K562 (cell line): ENCODE data around the gene DLGAP3. TPM values are rescaled to one million over a fixed set of nuclear protein-coding genes. Genes with fewer than 3 reads are reported as not detected.

ENCODE experiments used
- ATAC-seq: fragments of 200-7000 bp; cut with Tn5 transposase; 3 replicates; pipeline ENCODE4 v1.9.1; 2020; ENCODE audit warnings: moderate library complexity
- BruUV-seq: library from RNA; stranded (reverse); fragments of 400-500 nt; replicated peaks from 2 replicates; lab custom pipeline; 2021; lab: Mats Ljungman, UMichigan
- CTCF ChIA-PET: fragments of 300-600 bp; formaldehyde crosslinking; extraction: SDS; loops from one replicate; lab custom pipeline; 2021; ENCODE audit warnings: low intra/inter-chr PET ratio; lab: Yijun Ruan, JAX
- POLR2A ChIA-PET: fragments of 300-600, 350-650 bp; sonication (Branson Sonifier 250); formaldehyde crosslinking; extraction: SDS; loops from one replicate; lab custom pipeline; 2021; ENCODE audit warnings: antibody characterized with exemption, inconsistent platforms; lab: Yijun Ruan, JAX
- DNase-seq, 4 experiments: peaks; one replicate each; pipeline versions ENCODE4 v3.0.0 to v3.0.0-alpha.2; 2011 to 2018; ENCODE audit warnings: low spot score in 3 of 4, mixed read lengths in 3 of 4; ENCODE audit errors: extremely low read depth in 1 of 4
- FAIRE-seq: peaks from 2 replicates; lab custom pipeline; 2011; peaks lifted over from hg19 to GRCh38; lab: Jason Lieb, UNC
- H2AFZ ChIP-seq: 2 replicates; pipeline ENCODE4 v1.6.0; 2011; ENCODE audit warnings: low read depth, low read length, control low read depth, inconsistent platforms
- H3K27ac ChIP-seq: fragments of 200-600 bp; 3 replicates; pipeline ENCODE4 v1.8.0; 2011; ENCODE audit warnings: low read depth, mild to moderate bottlenecking, control low read depth, inconsistent platforms, low read length, moderate library complexity, mixed read lengths; ENCODE audit errors: extremely low read depth
- H3K27me3 ChIP-seq, 2 experiments: fragments of 300-600 bp in 1 of 2; 2 replicates in 1 of 2; 3 replicates in 1 of 2; pipeline versions ENCODE4 v1.6.0 to v1.8.0; 2011; ENCODE audit warnings: inconsistent platforms in 2 of 2, low read length in 2 of 2, mild to moderate bottlenecking in 1 of 2, mixed read lengths in 1 of 2, moderate library complexity in 1 of 2; ENCODE audit not compliant: control insufficient read depth in 2 of 2, insufficient read depth in 2 of 2
- H3K36me3 ChIP-seq: fragments of 300-600 bp; 3 replicates; pipeline ENCODE4 v1.8.0; 2011; ENCODE audit warnings: mild to moderate bottlenecking, low read length, inconsistent platforms; ENCODE audit not compliant: control insufficient read depth, insufficient read depth
- H3K4me1 ChIP-seq, 2 experiments: fragments of 200-600 bp in 1 of 2; replicated peaks in 1 of 2; 2 replicates in 1 of 2; 3 replicates in 1 of 2; pipeline versions ENCODE4 v1.5.1 to v1.8.0; 2011; ENCODE audit warnings: inconsistent platforms in 2 of 2, low read length in 2 of 2, mild to moderate bottlenecking in 1 of 2, mixed read lengths in 1 of 2, moderate library complexity in 1 of 2; ENCODE audit not compliant: control insufficient read depth in 2 of 2, insufficient read depth in 2 of 2
- H3K4me2 ChIP-seq: 2 replicates; pipeline ENCODE4 v1.6.1; 2011; ENCODE audit warnings: low read length, control low read depth, inconsistent platforms, mixed read lengths; ENCODE audit not compliant: insufficient read depth
- H3K4me3 ChIP-seq: fragments of 200-600 bp; sonication (generic), shearing (Covaris generic); 2 replicates; pipeline ENCODE4 v1.5.1; 2016; ENCODE audit warnings: control low read depth, inconsistent platforms
- H3K79me2 ChIP-seq: fragments of 200-600 bp; 3 replicates; pipeline ENCODE4 v1.8.0; 2011; ENCODE audit warnings: low read length, inconsistent platforms; ENCODE audit not compliant: control insufficient read depth, insufficient read depth
- H3K9ac ChIP-seq, 2 experiments: 2 replicates each; pipeline versions ENCODE4 v1.6.0 to v1.6.1; 2011; ENCODE audit warnings: low read depth in 2 of 2, low read length in 2 of 2, control low read depth in 1 of 2, inconsistent platforms in 1 of 2, mild to moderate bottlenecking in 1 of 2, mixed read lengths in 1 of 2; ENCODE audit not compliant: insufficient read depth in 1 of 2
- H3K9me1 ChIP-seq: one replicate; pipeline ENCODE4 v1.6.0; 2011; ENCODE audit warnings: inconsistent platforms, mild to moderate bottlenecking, low read length, moderate library complexity; ENCODE audit not compliant: control insufficient read depth, insufficient read depth
- H3K9me3 ChIP-seq: replicated peaks from 2 replicates; pipeline ENCODE4 v1.5.1; 2011; ENCODE audit warnings: low read depth, low read length, inconsistent platforms; ENCODE audit not compliant: control insufficient read depth, insufficient read depth
- H4K20me1 ChIP-seq: replicated peaks from 2 replicates; pipeline ENCODE4 v1.6.1; 2011; ENCODE audit warnings: low read length, inconsistent platforms, mixed read lengths; ENCODE audit not compliant: control insufficient read depth, insufficient read depth
- ETS2 ChIP-seq: IDR thresholded peaks from 2 replicates; pipeline ENCODE4 v1.6.1; 2016; ENCODE audit warnings: borderline replicate concordance, missing genetic modification characterization, mild to moderate bottlenecking, moderate library complexity, missing compliant biosample characterization; ENCODE audit not compliant: poor library complexity, severe bottlenecking
- HOXB6 ChIP-seq: fragments of 250-450 bp; sonication (Bioruptor Pico); IDR thresholded peaks from 2 replicates; pipeline ENCODE4 v1.5.1; 2022; ENCODE audit warnings: mild to moderate bottlenecking, borderline replicate concordance
- ILK ChIP-seq: fragments of 450-650 bp; IDR thresholded peaks from 2 replicates; pipeline ENCODE4 v1.6.1; 2016; ENCODE audit warnings: missing genetic modification characterization, low read depth, mild to moderate bottlenecking, missing compliant biosample characterization, moderate library complexity, borderline replicate concordance
- NCOR1 ChIP-seq: fragments of 450-650 bp; IDR thresholded peaks from 2 replicates; pipeline ENCODE4 v1.6.1; 2016; ENCODE audit warnings: mild to moderate bottlenecking, moderate library complexity
- POLR2AphosphoS2 ChIP-seq: IDR thresholded peaks from 2 replicates; pipeline ENCODE4 v1.6.1; 2012; ENCODE audit warnings: low read length, improper control_type of control experiment
- RNF2 ChIP-seq: sonication (generic); IDR thresholded peaks from 2 replicates; pipeline ENCODE4 v1.6.1; 2016
- SMARCA4 ChIP-seq: fragments of 450-650 bp; IDR thresholded peaks from 2 replicates; pipeline ENCODE4 v1.6.1; 2016
- XRCC3 ChIP-seq: fragments of 450-650 bp; IDR thresholded peaks from 2 replicates; pipeline ENCODE4 v1.6.1; 2017; ENCODE audit warnings: mild to moderate bottlenecking, moderate library complexity
- ZNF224 ChIP-seq: sonication (generic); formaldehyde crosslinking; IDR thresholded peaks from 2 replicates; pipeline ENCODE4 v1.8.0; 2022; ENCODE audit warnings: mild to moderate bottlenecking, missing genetic modification reagents
- WGBS: fragments of 100-300 bp; shearing (Covaris generic); methylation state at CpG from one replicate; pipeline ENCODE4 v1.1.6; 2016; ENCODE audit warnings: low coverage, mixed read lengths; ENCODE audit not compliant: insufficient coverage; ENCODE audit errors: missing lambda C conversion rate; 5-methylcytosine and 5-hydroxymethylcytosine counted together
- in situ Hi-C: fragments of 300-500 bp; cut with MboI; formaldehyde crosslinking; loops from 4 replicates; pipeline ENCODE4 v1.15.0; 2018; ENCODE audit warnings: inconsistent platforms, mixed read lengths
- intact Hi-C: fragments of 100-400 bp; cut with micrococcal nuclease; formaldehyde crosslinking; loops from 2 replicates; pipeline ENCODE4 v1.14.2; 2022
- polyA plus RNA-seq, 8 experiments: library from polyadenylated mRNA; depleted of rRNA in 4 of 8; stranded (reverse) in 5 of 8; unstranded in 3 of 8; fragments of >200 nt; fragmentation: Nextera tagmentation in 2 of 8; fragmentation: Illumina TruSeq in 1 of 8; extraction: Ambion mirVana in 2 of 8; extraction: Trizol in 1 of 8; gene quantifications; 2 replicates each; pipeline versions ENCODE4 v1.2.1 to v1.2.3, GENCODE V29; 2011 to 2014; ENCODE audit warnings: inconsistent platforms in 1 of 8, missing spikeins in 1 of 8
- total RNA-seq, 7 experiments: library from RNA; depleted of rRNA in 6 of 7; stranded (reverse); fragments of >200 nt in 6 of 7; fragmentation: Illumina TruSeq in 2 of 7; extraction: Trizol in 2 of 7; gene quantifications; 2 replicates each; pipeline versions ENCODE4 v1.2.1 to v1.2.3, GENCODE V29; 2011 to 2021; ENCODE audit warnings: low replicate concordance in 1 of 7
- TF ChIP-seq, protein P1 (sequence below): fragments of 250-450 bp; sonication (Bioruptor Pico); IDR thresholded peaks from 2 replicates; pipeline ENCODE4 v1.5.0; 2021
- TF ChIP-seq, protein P2 (sequence below): sonication (generic); formaldehyde crosslinking; IDR thresholded peaks from 2 replicates; pipeline ENCODE4 v1.8.0; 2022; ENCODE audit warnings: mild to moderate bottlenecking, missing genetic modification reagents

Gene DLGAP3
- total and polyA plus RNA-seq, 9 of the 15 experiments (the other 6 are each of a cell fraction or from before 2014, with no cell fraction given): 0.01 to 0.16 (median 0.07) TPM; not detected in 6

DNA sequence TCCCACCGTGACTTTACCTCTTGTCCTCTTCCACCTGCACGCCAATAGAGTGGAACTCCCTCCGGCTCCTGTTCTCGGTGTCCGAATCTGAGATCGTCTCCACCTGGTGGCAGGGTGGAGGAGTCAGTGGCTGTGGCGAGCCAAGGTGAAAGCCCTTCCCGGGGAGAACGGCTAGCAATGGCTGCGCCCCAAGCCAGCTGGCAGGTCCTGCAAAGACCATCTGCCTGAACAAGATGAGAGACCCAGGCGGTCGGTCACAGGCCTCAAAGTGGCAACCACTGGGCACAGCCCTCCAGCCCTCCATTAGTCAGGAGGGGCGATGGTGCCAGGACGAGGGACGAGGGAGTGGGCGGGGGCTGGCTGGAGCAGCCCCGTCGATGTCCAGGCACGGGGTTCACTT, 44.5 kb downstream of the DLGAP3 start (continued):
- TF ChIP-seq RNF2 (no peak), ILK (tag) (no peak), SMARCA4 (no peak)
- TF ChIP-seq, protein P1, sequence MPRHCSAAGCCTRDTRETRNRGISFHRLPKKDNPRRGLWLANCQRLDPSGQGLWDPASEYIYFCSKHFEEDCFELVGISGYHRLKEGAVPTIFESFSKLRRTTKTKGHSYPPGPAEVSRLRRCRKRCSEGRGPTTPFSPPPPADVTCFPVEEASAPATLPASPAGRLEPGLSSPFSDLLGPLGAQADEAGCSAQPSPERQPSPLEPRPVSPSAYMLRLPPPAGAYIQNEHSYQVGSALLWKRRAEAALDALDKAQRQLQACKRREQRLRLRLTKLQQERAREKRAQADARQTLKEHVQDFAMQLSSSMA (CRISPR knock-in tag): no peak

DNA sequence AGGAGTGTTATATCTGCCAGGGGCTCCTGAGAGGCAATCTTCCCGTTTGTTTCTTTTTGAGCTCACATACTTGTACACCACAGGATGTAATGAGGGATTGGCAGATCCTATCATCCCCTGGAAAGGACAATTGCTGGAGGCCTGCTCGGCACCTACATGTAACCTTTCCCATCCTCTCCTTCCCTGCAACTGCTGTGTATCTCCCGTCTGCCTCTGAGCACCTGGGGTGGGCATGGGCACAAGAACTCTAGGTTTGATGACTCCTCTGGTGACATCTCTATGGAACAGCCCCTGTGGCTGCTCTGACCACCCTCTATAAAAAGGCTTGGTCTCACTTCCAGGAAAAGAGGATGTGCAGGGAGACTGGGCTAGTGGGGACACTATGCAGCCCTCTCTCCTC, 44.9 kb downstream of the DLGAP3 start:
- CTCF ChIA-PET: no interaction called here
- POLR2A ChIA-PET: interaction anchor here (1.5 kb wide), 1 partner anchor 16 kb away, joined by 4 read pairs; no protein-coding TSS in a partner anchor
- no peak overlapping the region for H3K4me2 ChIP-seq

More for the DNA sequence above, 44.9 kb downstream of the DLGAP3 start:
- H3K27ac ChIP-seq: no peak overlapping the region
- no peaks in the 10 kb centered on the region for H3K36me3 ChIP-seq
- FAIRE-seq (no peak), DNase-seq (no peak), ATAC-seq (no peak)
- intact Hi-C loops: no loop called here
- H3K4me3 ChIP-seq: no peak overlapping the region
- H3K9me1 ChIP-seq: no peaks in the 10 kb centered on the region
- in situ Hi-C loops: no loop called here
- no peak overlapping the region for H2AFZ ChIP-seq
- H3K4me1 ChIP-seq: peaks cover 0 to 14% of the 10 kb centered on the region in 2 experiments; a peak in 2 of 5 replicates
- 0% methylated on average over 3 of the region's 3 CpGs for WGBS
- H3K27me3 ChIP-seq: peaks cover 33 to 49% of the 10 kb centered on the region in 2 experiments; a peak in 4 of 5 replicates
- no TSS peak for BruUV-seq
- H4K20me1 ChIP-seq: no peaks in the 10 kb centered on the region
- TF ChIP-seq ZNF224 (CRISPR knock-in tag): no peak
- no peak for TF ChIP-seq HOXB6
- no peak for TF ChIP-seq XRCC3
- TF ChIP-seq ETS2: no peak
- no peak for TF ChIP-seq POLR2AphosphoS2
- TF ChIP-seq, protein P2, sequence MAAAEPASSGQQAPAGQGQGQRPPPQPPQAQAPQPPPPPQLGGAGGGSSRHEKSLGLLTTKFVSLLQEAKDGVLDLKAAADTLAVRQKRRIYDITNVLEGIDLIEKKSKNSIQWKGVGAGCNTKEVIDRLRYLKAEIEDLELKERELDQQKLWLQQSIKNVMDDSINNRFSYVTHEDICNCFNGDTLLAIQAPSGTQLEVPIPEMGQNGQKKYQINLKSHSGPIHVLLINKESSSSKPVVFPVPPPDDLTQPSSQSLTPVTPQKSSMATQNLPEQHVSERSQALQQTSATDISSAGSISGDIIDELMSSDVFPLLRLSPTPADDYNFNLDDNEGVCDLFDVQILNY: no peak
- no peak for TF ChIP-seq NCOR1
- no peaks in the 10 kb centered on the region for H3K79me2 ChIP-seq
- no peaks in the 10 kb centered on the region for H3K9me3 ChIP-seq
- H3K9ac ChIP-seq: no peak overlapping the region
